ENCODE results near the gene RFX8. TPM values are rescaled to one million over a fixed set of nuclear protein-coding genes. Genes with fewer than 3 reads are reported as not detected.

Gene RFX8
- total RNA-seq, 1 experiment from 2014 or later = not detected

DNA sequence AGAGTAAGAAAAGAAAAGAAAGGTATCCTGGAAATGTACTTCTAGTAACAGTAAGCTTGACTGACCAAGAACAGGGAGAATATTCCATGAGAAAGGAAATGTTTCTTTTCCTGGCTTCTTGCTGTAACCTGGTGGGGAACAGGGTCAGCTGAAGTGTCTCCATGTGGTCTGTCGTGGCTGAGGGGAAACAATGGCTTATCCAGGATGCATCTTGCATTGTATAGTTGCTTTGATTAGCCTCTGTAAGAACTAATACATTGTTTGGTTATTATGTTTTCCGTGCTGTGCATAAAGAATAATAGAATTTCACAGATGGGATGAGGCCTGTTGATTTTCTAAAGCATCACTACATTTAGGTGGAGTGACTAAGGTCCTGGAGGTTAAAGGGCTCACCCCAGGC is 92.5 kb downstream of the RFX8 start:
- Mint-ChIP-seq H3K4me1 (ENCODE audit: low read depth, unreplicated experiment) (peaks cover 7% of the 10 kb centered on the region), H3K4me3 (ENCODE audit: unreplicated experiment) (no peak overlapping the region), H3K9me3 (ENCODE audit: unreplicated experiment) (no peaks in the 10 kb centered on the region), H3K36me3 (ENCODE audit: insufficient read depth, unreplicated experiment) (peaks cover 57% of the 10 kb centered on the region), H3K27ac (ENCODE audit: unreplicated experiment) (no peak overlapping the region), H3K27me3 (ENCODE audit: insufficient read depth, unreplicated experiment) (no peaks in the 10 kb centered on the region)
- no peak for DNase-seq
- Histone ChIP-seq H3K4me3 (ENCODE audit: low read depth, low read length) (no peak overlapping the region), H3K4me1 (peaks cover 6% of the 10 kb centered on the region; the same call in 1 of the 2 replicates), H3K9me3 (no peaks in the 10 kb centered on the region), H3K36me3 (ENCODE audit: control insufficient read depth, insufficient read depth, low read length) (no peaks in the 10 kb centered on the region), H3K27me3 (replicated peaks; ENCODE audit: control insufficient read depth, insufficient read depth, low read length) (no peaks in the 10 kb centered on the region)
- intact Hi-C loops (cut with micrococcal nuclease; ENCODE audit: unreplicated experiment) = loop anchor here (10.0 kb wide), 1 partner anchor 108 kb away; no protein-coding TSS in a partner anchor
- no TSS peak for BruUV-seq (replicated peaks)
- POLR2A ChIA-PET = no interaction called here
- TF ChIP-seq, protein P1, sequence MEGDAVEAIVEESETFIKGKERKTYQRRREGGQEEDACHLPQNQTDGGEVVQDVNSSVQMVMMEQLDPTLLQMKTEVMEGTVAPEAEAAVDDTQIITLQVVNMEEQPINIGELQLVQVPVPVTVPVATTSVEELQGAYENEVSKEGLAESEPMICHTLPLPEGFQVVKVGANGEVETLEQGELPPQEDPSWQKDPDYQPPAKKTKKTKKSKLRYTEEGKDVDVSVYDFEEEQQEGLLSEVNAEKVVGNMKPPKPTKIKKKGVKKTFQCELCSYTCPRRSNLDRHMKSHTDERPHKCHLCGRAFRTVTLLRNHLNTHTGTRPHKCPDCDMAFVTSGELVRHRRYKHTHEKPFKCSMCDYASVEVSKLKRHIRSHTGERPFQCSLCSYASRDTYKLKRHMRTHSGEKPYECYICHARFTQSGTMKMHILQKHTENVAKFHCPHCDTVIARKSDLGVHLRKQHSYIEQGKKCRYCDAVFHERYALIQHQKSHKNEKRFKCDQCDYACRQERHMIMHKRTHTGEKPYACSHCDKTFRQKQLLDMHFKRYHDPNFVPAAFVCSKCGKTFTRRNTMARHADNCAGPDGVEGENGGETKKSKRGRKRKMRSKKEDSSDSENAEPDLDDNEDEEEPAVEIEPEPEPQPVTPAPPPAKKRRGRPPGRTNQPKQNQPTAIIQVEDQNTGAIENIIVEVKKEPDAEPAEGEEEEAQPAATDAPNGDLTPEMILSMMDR (IDR thresholded peaks at IDR 0.05; ENCODE audit: insufficient read depth in 1 of 2, low read depth in 1 of 2, low read length in 1 of 2, severe bottlenecking in 1 of 2, unreplicated experiment in 1 of 2) = no peak
- CTCF ChIA-PET = interaction anchor here (0.8 kb wide), 1 partner anchor 637 kb away, joined by 3 read pairs; no protein-coding TSS in a partner anchor

DNA sequence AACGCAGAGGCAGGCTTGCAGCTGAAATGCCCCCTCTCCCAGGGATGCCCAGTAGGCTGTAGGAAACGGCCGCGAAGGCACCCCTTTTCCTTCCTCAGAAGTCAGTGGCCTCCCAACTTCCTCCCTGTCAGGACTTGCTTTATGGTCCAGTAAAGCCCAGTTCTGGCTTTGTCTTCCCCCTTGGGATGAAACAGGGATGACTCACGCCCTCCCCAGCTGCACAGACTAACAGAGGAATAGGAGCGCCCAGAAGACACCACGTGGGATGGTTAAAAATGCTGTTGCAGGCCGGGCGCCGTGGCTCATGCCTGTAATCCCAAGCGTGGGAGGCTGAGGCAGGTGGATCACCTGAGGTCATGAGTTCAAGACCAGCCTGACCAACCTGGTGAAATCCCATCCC is 94.5 kb downstream of the RFX8 start:
- Mint-ChIP-seq H3K9me3 (ENCODE audit: unreplicated experiment) (no peaks in the 10 kb centered on the region), H3K27ac (ENCODE audit: unreplicated experiment) (no peak overlapping the region), H3K27me3 (ENCODE audit: insufficient read depth, unreplicated experiment) (no peaks in the 10 kb centered on the region), H3K36me3 (ENCODE audit: insufficient read depth, unreplicated experiment) (peaks cover 53% of the 10 kb centered on the region), H3K4me1 (ENCODE audit: low read depth, unreplicated experiment) (peaks cover 7% of the 10 kb centered on the region), H3K4me3 (ENCODE audit: unreplicated experiment) (no peak overlapping the region)
- CTCF ChIA-PET = no interaction called here
- Histone ChIP-seq H3K4me3 (ENCODE audit: low read depth, low read length) (no peak overlapping the region), H3K27me3 (replicated peaks; ENCODE audit: control insufficient read depth, insufficient read depth, low read length) (no peaks in the 10 kb centered on the region), H3K36me3 (ENCODE audit: control insufficient read depth, insufficient read depth, low read length) (no peaks in the 10 kb centered on the region; the same call in 1 of the 2 replicates), H3K9me3 (no peaks in the 10 kb centered on the region), H3K4me1 (peaks cover 4% of the 10 kb centered on the region; the same call in 1 of the 2 replicates)
- DNase-seq = no peak
- TF ChIP-seq, protein P1 (IDR thresholded peaks at IDR 0.05; ENCODE audit: insufficient read depth in 1 of 2, low read depth in 1 of 2, low read length in 1 of 2, severe bottlenecking in 1 of 2, unreplicated experiment in 1 of 2) = no peak
- no TSS peak for BruUV-seq (replicated peaks)
- intact Hi-C loops (cut with micrococcal nuclease; ENCODE audit: unreplicated experiment) = loop anchor here (10.0 kb wide), 1 partner anchor 106 kb away; no protein-coding TSS in a partner anchor
- POLR2A ChIA-PET = no interaction called here

DNA sequence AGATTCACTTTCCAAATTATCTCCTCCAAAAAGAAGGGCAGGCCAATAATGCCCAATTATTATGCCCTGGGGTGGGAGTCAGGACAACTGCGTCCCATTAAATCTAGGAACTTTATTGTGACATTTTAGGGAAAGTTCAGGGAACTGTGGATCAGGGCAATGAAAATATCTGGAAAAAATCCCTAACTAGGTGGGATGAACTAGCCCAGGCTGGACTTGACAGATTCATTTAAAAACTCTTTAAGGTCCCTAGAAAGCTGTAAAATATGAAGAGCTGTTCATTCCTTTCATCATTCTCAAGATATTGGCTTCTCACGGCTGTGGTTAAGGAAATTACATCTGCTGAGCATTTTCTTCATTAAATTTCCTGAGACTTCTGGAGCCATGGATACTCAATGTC is 95.8 kb downstream of the RFX8 start:
- no peak overlapping the region for H3K4me3 ChIP-seq (ENCODE audit: low read depth, low read length)
- TF ChIP-seq, protein P1 (IDR thresholded peaks at IDR 0.05; ENCODE audit: insufficient read depth in 1 of 2, low read depth in 1 of 2, low read length in 1 of 2, severe bottlenecking in 1 of 2, unreplicated experiment in 1 of 2) = no peak
- no peaks in the 10 kb centered on the region for H3K9me3 Mint-ChIP-seq (ENCODE audit: unreplicated experiment)
- H3K4me3 Mint-ChIP-seq (ENCODE audit: unreplicated experiment) = no peak overlapping the region
- ChIA-PET CTCF (no interaction called here), POLR2A (no interaction called here)
- no peaks in the 10 kb centered on the region; the same call in 1 of the 2 replicates for H3K36me3 ChIP-seq (ENCODE audit: control insufficient read depth, insufficient read depth, low read length)
- H3K4me1 ChIP-seq = peaks cover 14% of the 10 kb centered on the region
- peaks cover 13% of the 10 kb centered on the region for H3K4me1 Mint-ChIP-seq (ENCODE audit: low read depth, unreplicated experiment)
- H3K9me3 ChIP-seq = no peaks in the 10 kb centered on the region
- intact Hi-C loops (cut with micrococcal nuclease; ENCODE audit: unreplicated experiment) = no loop called here
- DNase-seq = no peak
- H3K27me3 Mint-ChIP-seq (ENCODE audit: insufficient read depth, unreplicated experiment) = no peaks in the 10 kb centered on the region
- no TSS peak for BruUV-seq (replicated peaks)
- H3K27me3 ChIP-seq (replicated peaks; ENCODE audit: control insufficient read depth, insufficient read depth, low read length) = no peaks in the 10 kb centered on the region
- peaks cover 47% of the 10 kb centered on the region for H3K36me3 Mint-ChIP-seq (ENCODE audit: insufficient read depth, unreplicated experiment)
- H3K27ac Mint-ChIP-seq (ENCODE audit: unreplicated experiment) = no peak overlapping the region
